Spleen (tissue), 11 donors: ENCODE data around the gene GHRH. TPM values are rescaled to one million over a fixed set of nuclear protein-coding genes. Genes with fewer than 3 reads are reported as not detected.

Experiments used
- DNase-seq: peaks from one replicate; pipeline ENCODE4 v3.0.0-alpha.2; 2020
- H3K27ac ChIP-seq, 8 donors: fragments of 200-600 bp; sonication (generic) in 7 of 8; 1 replicate in 4 of 8; 2 replicates in 4 of 8; pipeline versions ENCODE4 v1.5.0 to v1.8.0; 2016 to 2021; ENCODE audit warnings: inconsistent platforms in 4 of 8, mild to moderate bottlenecking in 4 of 8, moderate library complexity in 1 of 8
- H3K27me3 ChIP-seq, 7 donors: fragments of 200-600 bp; sonication (generic) in 6 of 7; replicated peaks in 1 of 7; 1 replicate in 4 of 7; 2 replicates in 3 of 7; pipeline versions ENCODE4 v1.5.0 to v1.8.0; 2016 to 2021; ENCODE audit warnings: inconsistent platforms in 3 of 7, mild to moderate bottlenecking in 1 of 7
- H3K36me3 ChIP-seq, 6 donors: fragments of 200-600 bp; sonication (generic) in 5 of 6; 1 replicate in 4 of 6; 2 replicates in 2 of 6; pipeline versions ENCODE4 v1.5.0 to v1.8.0; 2016 to 2021; ENCODE audit warnings: inconsistent platforms in 2 of 6
- H3K4me1 ChIP-seq, 6 donors: fragments of 200-600 bp; sonication (generic) in 5 of 6; 1 replicate in 3 of 6; 2 replicates in 3 of 6; pipeline versions ENCODE4 v1.5.0 to v1.8.0; 2016 to 2021; ENCODE audit warnings: inconsistent platforms in 3 of 6
- H3K4me3 ChIP-seq, 8 donors: fragments of 200-600 bp; sonication (generic) in 7 of 8; 1 replicate in 4 of 8; 2 replicates in 4 of 8; pipeline versions ENCODE4 v1.5.0 to v1.8.0; 2016 to 2021; ENCODE audit warnings: inconsistent platforms in 4 of 8, mild to moderate bottlenecking in 4 of 8, moderate library complexity in 2 of 8
- H3K9me3 ChIP-seq, 8 donors: fragments of 200-600 bp; sonication (generic) in 7 of 8; 1 replicate in 4 of 8; 2 replicates in 4 of 8; pipeline versions ENCODE4 v1.5.0 to v1.8.0; 2016 to 2021; ENCODE audit warnings: inconsistent platforms in 4 of 8
- POLR2A ChIP-seq, 3 donors: fragments of 450-650 bp; IDR thresholded peaks; one replicate each; pipeline ENCODE4 v1.5.1; 2017; ENCODE audit warnings: antibody characterized with exemption in 3 of 3, mild to moderate bottlenecking in 1 of 3
- POLR2AphosphoS5 ChIP-seq, 3 donors: sonication (generic); formaldehyde crosslinking; IDR thresholded peaks; one replicate each; pipeline ENCODE4 v1.5.1; 2017; ENCODE audit warnings: antibody characterized with exemption in 3 of 3
- WGBS, 5 donors: extraction: QIAGEN DNeasy Blood & Tissue Kit in 3 of 5; methylation state at CpG; one replicate each; pipeline versions ENCODE4 v1.1.5 to v1.1.7; 2013 to 2018; 5-methylcytosine and 5-hydroxymethylcytosine counted together
- intact Hi-C: fragments of 100-400 bp; cut with DNase I; formaldehyde crosslinking; loops from one replicate; pipeline ENCODE4 v1.15.0; 2023; ENCODE audit warnings: low total_unique reads
- polyA plus RNA-seq, 3 donors: library from polyadenylated mRNA; stranded (reverse); fragments of 200-250 nt; gene quantifications; one replicate each; pipeline ENCODE4 v1.2.1, GENCODE V29; 2013
- total RNA-seq, 7 donors: library from RNA; depleted of rRNA in 3 of 7; stranded (reverse); fragments of >200 nt in 3 of 7; fragmentation: NEBNext Ultra II Directional in 4 of 7; extraction: Animal tissue kit (Norgen Biotek cat#: 25700) in 4 of 7; gene quantifications; one replicate each; pipeline versions ENCODE4 v1.1.0 to v1.2.1, GENCODE V29; 2016 to 2021
- TF ChIP-seq, protein P1 (sequence below), 11 experiments: fragments of 200-600 bp in 7 of 11; fragments of 450-650 bp in 4 of 11; sonication (generic) in 4 of 11; IDR thresholded peaks in 8 of 11; conservative IDR thresholded peaks in 3 of 11; 1 replicate in 7 of 11; 2 replicates in 4 of 11; pipeline versions ENCODE4 v1.4.0 to v1.8.0; 2016 to 2021; ENCODE audit warnings: antibody characterized with exemption in 11 of 11, inconsistent platforms in 4 of 11, mild to moderate bottlenecking in 1 of 11
- donor health status: healthy with polysubstance abuse.
- donor health status: DM: no; HTN: no; CAD: no; lungs with moderate emphysema.
- donor health status: DM: no; HTN: no; CAD: no.
- donor health status: Bipolar disorder and iron deficiency.
- donor health status: healthy.
- donor health status: DM: no; HTN: no; CAD: no.
- donor health status: DM: yes; HTN: yes; CAD: no.

GHRH gene
- total and polyA plus RNA-seq, 10 donors: not detected

DNA sequence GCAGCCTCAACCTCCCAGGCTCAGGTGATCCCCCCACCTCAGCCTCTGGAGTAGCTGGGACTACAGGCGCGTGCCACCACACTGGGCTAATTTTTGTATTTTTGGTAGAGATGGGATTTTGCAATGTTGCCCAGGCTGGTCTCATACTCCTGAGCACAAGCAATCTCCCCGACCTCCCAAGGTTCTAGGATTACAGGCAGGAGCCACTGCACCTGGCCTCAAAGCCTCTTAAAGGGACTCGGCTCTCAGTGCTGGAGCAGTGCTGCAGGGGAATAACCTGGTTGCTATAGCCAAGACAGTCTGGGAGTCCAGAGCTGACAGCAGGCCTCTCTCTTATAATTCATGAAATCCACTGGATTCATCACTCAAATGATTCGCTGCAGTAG lies 17.0 kb downstream of the GHRH start:
- no peaks in the 10 kb centered on the region for H3K9me3 ChIP-seq
- H3K36me3 ChIP-seq: peaks cover 0 to 67% (median 43%) of the 10 kb centered on the region in 6 donors
- no peaks in the 10 kb centered on the region for H3K4me1 ChIP-seq
- intact Hi-C loops: no loop called here
- H3K27ac ChIP-seq: no peak overlapping the region
- TF ChIP-seq, protein P1, sequence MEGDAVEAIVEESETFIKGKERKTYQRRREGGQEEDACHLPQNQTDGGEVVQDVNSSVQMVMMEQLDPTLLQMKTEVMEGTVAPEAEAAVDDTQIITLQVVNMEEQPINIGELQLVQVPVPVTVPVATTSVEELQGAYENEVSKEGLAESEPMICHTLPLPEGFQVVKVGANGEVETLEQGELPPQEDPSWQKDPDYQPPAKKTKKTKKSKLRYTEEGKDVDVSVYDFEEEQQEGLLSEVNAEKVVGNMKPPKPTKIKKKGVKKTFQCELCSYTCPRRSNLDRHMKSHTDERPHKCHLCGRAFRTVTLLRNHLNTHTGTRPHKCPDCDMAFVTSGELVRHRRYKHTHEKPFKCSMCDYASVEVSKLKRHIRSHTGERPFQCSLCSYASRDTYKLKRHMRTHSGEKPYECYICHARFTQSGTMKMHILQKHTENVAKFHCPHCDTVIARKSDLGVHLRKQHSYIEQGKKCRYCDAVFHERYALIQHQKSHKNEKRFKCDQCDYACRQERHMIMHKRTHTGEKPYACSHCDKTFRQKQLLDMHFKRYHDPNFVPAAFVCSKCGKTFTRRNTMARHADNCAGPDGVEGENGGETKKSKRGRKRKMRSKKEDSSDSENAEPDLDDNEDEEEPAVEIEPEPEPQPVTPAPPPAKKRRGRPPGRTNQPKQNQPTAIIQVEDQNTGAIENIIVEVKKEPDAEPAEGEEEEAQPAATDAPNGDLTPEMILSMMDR (IDR thresholded peaks at IDR 0.05 in 8 of 11, conservative IDR thresholded peaks at IDR 0.05 in 3 of 11): no peak
- no peak for TF ChIP-seq POLR2A (IDR thresholded peaks at IDR 0.05)
- no peak for TF ChIP-seq POLR2AphosphoS5 (IDR thresholded peaks at IDR 0.05)
- DNase-seq: no peak
- WGBS, 5 donors: 79 to 90% (median 85%) methylated on average over 5 of the region's 5 CpGs
- H3K27me3 ChIP-seq: no peaks in the 10 kb centered on the region
- no peak overlapping the region for H3K4me3 ChIP-seq

DNA sequence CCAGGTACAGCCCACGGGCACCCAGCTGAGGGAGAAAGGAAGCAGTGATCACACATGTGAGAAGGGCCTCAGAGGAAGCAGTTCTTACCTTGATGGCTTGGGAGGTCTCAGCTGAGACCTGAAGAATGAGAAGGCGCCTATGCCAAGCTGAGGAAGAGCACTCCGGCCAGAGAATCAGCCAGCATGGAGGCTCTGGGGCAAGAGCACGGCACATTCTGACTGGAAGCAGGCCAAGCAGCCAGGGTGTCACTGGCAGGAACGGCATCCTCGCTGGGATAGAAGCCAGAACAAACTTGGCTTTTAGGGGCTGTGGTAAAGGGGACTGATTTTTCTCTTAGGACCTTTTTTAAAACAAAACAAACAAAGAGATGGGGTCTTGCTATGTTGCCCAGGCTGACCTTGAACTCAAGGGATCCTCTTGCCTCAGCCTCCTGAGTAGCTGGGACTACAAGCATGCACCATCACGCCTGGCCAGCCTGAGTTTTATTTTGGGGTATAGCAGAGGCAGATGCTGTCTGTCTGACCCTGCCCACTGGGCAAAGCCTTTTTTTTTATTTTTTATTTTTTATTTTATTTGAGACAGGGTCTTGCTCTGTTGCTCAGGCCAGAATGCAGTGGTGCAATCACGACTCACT lies 17.6 kb downstream of the GHRH start:
- DNase-seq: no peak
- 82 to 90% (median 86%) methylated on average over 7 to 8 of the region's 8 CpGs for WGBS, 5 donors
- intact Hi-C loops: no loop called here
- peaks cover 0 to 72% (median 48%) of the 10 kb centered on the region in 6 donors for H3K36me3 ChIP-seq
- no peaks in the 10 kb centered on the region for H3K9me3 ChIP-seq
- H3K4me3 ChIP-seq: no peak overlapping the region
- H3K27ac ChIP-seq: no peak overlapping the region
- no peaks in the 10 kb centered on the region for H3K27me3 ChIP-seq
- no peaks in the 10 kb centered on the region for H3K4me1 ChIP-seq
- TF ChIP-seq POLR2A (IDR thresholded peaks at IDR 0.05) (no peak), POLR2AphosphoS5 (IDR thresholded peaks at IDR 0.05) (no peak)
- TF ChIP-seq, protein P1 (IDR thresholded peaks at IDR 0.05 in 8 of 11, conservative IDR thresholded peaks at IDR 0.05 in 3 of 11): no peak

DNA sequence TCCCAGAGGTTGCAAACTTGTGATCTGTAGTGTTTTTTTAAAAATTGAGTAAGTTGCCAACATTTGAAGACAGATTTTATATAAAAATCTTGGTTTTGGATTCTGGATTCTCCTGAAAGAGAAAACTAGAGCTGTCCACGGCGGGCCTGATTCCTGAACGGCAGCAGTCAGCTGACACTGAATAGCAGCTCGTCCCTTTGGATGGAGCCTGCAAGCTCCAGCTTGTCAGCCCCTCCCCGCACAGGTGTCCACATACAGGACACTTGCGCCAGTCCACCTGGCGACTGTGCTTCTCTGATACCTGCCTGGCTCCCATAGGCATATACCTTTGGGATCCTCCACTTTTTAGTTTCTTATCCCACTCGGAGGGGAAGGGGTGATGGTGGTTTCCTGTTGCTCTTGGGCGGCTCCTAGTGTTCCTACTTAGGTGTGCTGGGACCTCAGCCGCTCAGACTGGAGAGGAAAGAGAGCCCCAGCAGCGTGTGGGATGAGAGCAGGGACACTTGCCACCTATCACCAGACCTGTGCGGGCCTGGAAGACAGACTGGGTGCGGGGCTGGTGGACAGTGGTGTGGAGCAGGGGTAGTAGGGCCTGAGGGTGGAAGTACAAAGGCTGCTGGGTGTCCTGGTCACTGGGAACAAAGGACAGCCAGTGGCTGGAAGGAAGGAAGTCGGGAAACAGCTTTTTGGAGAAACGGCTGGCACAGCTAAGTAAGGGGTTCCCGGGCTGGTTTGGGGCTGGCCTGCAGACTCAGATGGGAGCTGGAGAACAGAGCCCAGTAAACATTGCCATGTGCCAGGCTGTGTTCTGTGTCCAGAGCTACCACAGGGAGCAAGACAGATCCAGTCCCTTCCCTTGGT lies 18.3 kb downstream of the GHRH start:
- no peak overlapping the region for H3K4me3 ChIP-seq
- intact Hi-C loops: no loop called here
- peaks cover 0 to 79% (median 55%) of the 10 kb centered on the region in 6 donors for H3K36me3 ChIP-seq
- H3K4me1 ChIP-seq: no peaks in the 10 kb centered on the region
- H3K9me3 ChIP-seq: no peaks in the 10 kb centered on the region
- H3K27ac ChIP-seq: no peak overlapping the region
- 89 to 94% (median 91%) methylated on average over 15 to 16 of the region's 16 CpGs for WGBS, 5 donors
- TF ChIP-seq POLR2A (IDR thresholded peaks at IDR 0.05) (no peak), POLR2AphosphoS5 (IDR thresholded peaks at IDR 0.05) (peak in 1 of 3 donors; percentile 5)
- TF ChIP-seq, protein P1 (IDR thresholded peaks at IDR 0.05 in 8 of 11, conservative IDR thresholded peaks at IDR 0.05 in 3 of 11): no peak
- no peak for DNase-seq
- no peaks in the 10 kb centered on the region for H3K27me3 ChIP-seq

DNA sequence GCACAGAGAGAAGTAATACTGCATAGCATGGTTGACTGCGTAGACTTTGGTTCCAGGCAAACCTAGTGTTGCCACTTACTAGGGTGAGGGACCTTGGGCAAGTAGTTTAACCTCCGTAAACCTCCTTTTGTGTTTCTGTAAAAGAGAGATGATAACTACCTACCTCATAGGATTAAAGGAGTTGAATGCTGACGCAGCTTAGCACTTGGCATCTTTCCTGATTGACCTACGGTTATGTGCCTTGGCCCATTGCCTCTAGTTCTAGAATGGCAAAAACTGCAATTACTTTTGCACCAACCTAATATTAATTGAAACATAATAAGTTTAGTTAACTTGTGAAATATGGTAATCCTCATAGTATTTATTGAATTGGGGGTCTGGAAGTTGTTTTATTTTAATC lies 19.1 kb downstream of the GHRH start:
- 82 to 96% (median 93%) methylated on average over 4 of the region's 4 CpGs for WGBS, 5 donors
- Histone ChIP-seq H3K27me3 (no peaks in the 10 kb centered on the region), H3K9me3 (no peaks in the 10 kb centered on the region), H3K4me3 (no peak overlapping the region), H3K4me1 (no peaks in the 10 kb centered on the region), H3K36me3 (peaks cover 4 to 87% (median 63%) of the 10 kb centered on the region in 6 donors), H3K27ac (no peak overlapping the region)
- intact Hi-C loops: no loop called here
- TF ChIP-seq POLR2AphosphoS5 (IDR thresholded peaks at IDR 0.05) (no peak), POLR2A (IDR thresholded peaks at IDR 0.05) (no peak)
- TF ChIP-seq, protein P1 (IDR thresholded peaks at IDR 0.05 in 8 of 11, conservative IDR thresholded peaks at IDR 0.05 in 3 of 11): no peak
- no peak for DNase-seq
